Measurements from ENCODE around the gene KDM6B. TPM values are rescaled to one million over a fixed set of nuclear protein-coding genes. Genes with fewer than 3 reads are reported as not detected.
A peak's percentile ranks its signal among the peaks of the same experiment; 100 is the strongest.

The KDM6B gene
- total RNA-seq, 1 experiment from 2014 or later, result 28.9 TPM

DNA sequence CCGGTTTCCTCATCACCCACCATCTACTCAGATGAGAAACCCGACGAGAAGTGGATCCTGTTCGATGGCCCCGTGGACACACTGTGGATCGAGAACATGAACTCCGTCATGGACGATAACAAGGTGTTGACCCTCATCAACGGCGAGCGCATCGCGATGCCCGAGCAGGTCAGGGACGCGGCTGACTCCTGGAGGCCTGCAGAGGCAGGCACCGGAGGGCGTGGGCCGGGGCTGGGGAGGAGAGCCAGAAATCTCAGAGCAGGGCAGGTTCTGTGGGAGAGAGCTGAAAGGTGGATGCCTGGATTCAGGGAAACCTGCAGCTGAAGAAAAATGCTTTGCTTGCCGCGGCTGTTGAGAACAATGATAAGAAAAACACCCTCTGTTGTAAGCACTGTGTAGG, 47.2 kb upstream of the KDM6B start:
- Mint-ChIP-seq H3K27ac (peak overlapping the region in 1 of 3 experiments; percentile 31; a peak in 1 of 7 replicates), H3K36me3 (ENCODE audit: insufficient read depth in 1 of 3, low read depth in 3 of 3) (no peaks in the 10 kb centered on the region), H3K9me3 (no peaks in the 10 kb centered on the region), H3K4me3 (no peak overlapping the region), H3K27me3 (ENCODE audit: low read depth) (peaks cover 11% of the 10 kb centered on the region), H3K4me1 (no peaks in the 10 kb centered on the region)
- Histone ChIP-seq H3K14ac (ENCODE audit: insufficient read depth, low read length) (no peak overlapping the region; the same call in 1 of the 2 replicates), H3T11ph (ENCODE audit: low read length) (no peak overlapping the region), H3K9me3 (ENCODE audit: control insufficient read depth, low read depth, low read length) (no peaks in the 10 kb centered on the region), H4K8ac (replicated peaks; ENCODE audit: insufficient read length, low read depth, low read length) (no peak overlapping the region), H2BK5ac (ENCODE audit: insufficient read length, low read length) (no peak overlapping the region), H3K27me3 (ENCODE audit: insufficient read depth, low read length) (no peaks in the 10 kb centered on the region), H2BK15ac (ENCODE audit: low read depth, low read length) (no peak overlapping the region), H3K9ac (ENCODE audit: extremely low read depth, insufficient read length, low read length) (no peak overlapping the region), H3K4ac (ENCODE audit: low read depth, low read length) (no peak overlapping the region), H2AFZ (ENCODE audit: low read length) (no peak overlapping the region), H3K56ac (ENCODE audit: insufficient read length, low read depth, low read length) (no peak overlapping the region), H3K27ac (ENCODE audit: insufficient read length, low read depth, low read length) (no peak overlapping the region), H3K23me2 (ENCODE audit: insufficient read length, low read depth, low read length, poor library complexity, severe bottlenecking) (no peaks in the 10 kb centered on the region), H3K79me1 (ENCODE audit: insufficient read depth, low read depth, low read length, poor library complexity, severe bottlenecking) (no peaks in the 10 kb centered on the region), H2BK20ac (ENCODE audit: low read depth, low read length, poor library complexity, severe bottlenecking) (no peak overlapping the region), H3K79me2 (ENCODE audit: insufficient read depth, low read length) (no peaks in the 10 kb centered on the region), H3K23ac (ENCODE audit: insufficient read length, low read depth, low read length) (no peak overlapping the region), H2BK120ac (ENCODE audit: low read depth, low read length, poor library complexity, severe bottlenecking) (no peak overlapping the region), H4K5ac (ENCODE audit: insufficient read length, low read depth, low read length) (no peak overlapping the region), H4K20me1 (ENCODE audit: control insufficient read depth, insufficient read depth, insufficient read length) (no peaks in the 10 kb centered on the region), H3K4me1 (ENCODE audit: insufficient read depth, low read length) (no peaks in the 10 kb centered on the region), H3K4me2 (ENCODE audit: insufficient read depth, insufficient read length, low read length) (no peak overlapping the region), H2BK12ac (ENCODE audit: insufficient read length, low read depth, low read length) (no peak overlapping the region), H3K18ac (ENCODE audit: insufficient read length, low read depth, low read length) (no peak overlapping the region), H4K91ac (ENCODE audit: insufficient read length, low read depth, low read length) (no peak overlapping the region), H2AK5ac (ENCODE audit: insufficient read length, low read length) (no peak overlapping the region)
- no peak for DNase-seq
- WGBS (ENCODE audit: extremely low coverage, insufficient read length, low lambda C conversion rate), result no CpG with 5 or more reads among the region's 21 CpGs
- no peak for TF ChIP-seq CTCF (conservative IDR thresholded peaks at IDR 0.05)

Measured in H9 (cell line).